ENCODE data around the gene ZBTB45.
"Not testable (repeated sequence)": the region's sequence is repeated elsewhere in the genome, so short reads cannot be mapped to it uniquely, and the experiment has no call there.

The ZBTB45 gene

GRCh38 chr19:58509731-58510083 lies 9.9 kb downstream of the ZBTB45 start:
- no peak for DNase-seq

GRCh38 chr19:58507602-58508223 lies 11.9 kb downstream of the ZBTB45 start:
- DNase-seq: not testable (repeated sequence)

DNA sequence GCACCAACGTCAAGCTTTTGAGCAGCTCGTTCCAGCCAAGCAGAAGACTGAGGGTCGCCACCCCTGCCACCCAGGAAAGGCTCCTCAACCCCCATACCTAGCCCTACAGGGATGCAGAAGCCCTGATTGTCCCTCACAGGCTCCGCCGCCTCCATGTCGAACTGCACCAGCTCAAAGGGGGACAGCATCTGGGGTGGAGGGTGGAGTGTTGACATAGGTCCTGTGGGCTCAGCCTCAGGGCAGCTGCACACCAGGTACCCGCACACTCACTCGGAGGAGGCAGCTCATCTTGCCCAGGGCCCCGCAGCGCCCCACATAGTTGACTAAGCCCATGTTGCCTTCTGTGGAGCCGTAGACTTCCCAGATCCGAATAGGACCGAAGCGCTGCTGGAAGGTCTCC lies 19.4 kb downstream of the ZBTB45 start:
- no peak for DNase-seq

DNA sequence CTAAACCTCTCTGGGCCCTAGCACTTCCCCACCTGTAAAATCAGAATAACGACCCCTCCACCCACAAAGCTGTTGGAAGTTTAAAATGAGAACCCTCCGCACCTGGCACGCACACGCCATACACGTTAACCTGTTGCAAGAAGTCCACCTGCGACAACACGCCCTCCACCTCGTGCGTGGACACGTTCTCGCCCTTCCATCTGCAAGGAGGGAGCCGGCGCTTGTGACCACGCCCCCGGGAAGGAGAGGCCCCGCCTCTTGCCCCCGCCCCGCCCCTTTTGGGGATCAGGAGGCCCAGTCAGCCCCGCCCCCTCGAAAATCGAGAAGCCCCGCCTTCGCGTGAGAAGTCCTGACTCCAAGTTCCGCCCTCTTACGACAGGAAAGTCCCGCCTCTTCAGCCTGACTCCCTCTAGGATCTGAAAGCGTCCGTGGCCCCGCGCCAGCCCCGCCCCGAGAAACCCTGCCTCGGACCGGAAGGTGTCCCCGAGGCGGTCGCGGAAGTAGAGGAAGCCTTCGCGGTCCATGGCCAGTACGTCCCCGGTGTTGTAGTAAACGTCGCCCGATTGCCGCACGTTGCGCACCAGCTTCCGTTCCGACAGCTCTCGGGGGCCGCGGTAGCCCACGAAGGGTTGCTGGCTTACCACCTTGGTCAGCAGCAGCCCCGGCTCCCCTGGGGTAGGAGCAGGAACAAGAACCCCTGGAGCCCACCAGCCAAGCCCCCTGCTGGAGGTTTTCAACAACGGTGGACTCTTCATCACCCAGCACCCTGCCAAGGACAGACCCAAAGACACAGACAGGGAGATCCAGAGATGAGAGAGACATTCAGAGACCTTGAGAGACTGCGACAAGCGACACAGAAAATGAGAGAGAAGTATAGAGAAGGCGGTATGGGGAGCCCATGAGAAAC lies 20.3 kb downstream of the ZBTB45 start:
- DNase-seq: peak; percentile 90

- no peak for DNase-seq
Observed at GRCh38 chr19:58498316-58499020, 21.1 kb downstream of the ZBTB45 start.

GRCh38 chr19:58497634-58498170 lies 21.9 kb downstream of the ZBTB45 start:
- DNase-seq: no peak

GRCh38 chr19:58492265-58492664 lies 27.3 kb downstream of the ZBTB45 start:
- DNase-seq: no peak

DNA sequence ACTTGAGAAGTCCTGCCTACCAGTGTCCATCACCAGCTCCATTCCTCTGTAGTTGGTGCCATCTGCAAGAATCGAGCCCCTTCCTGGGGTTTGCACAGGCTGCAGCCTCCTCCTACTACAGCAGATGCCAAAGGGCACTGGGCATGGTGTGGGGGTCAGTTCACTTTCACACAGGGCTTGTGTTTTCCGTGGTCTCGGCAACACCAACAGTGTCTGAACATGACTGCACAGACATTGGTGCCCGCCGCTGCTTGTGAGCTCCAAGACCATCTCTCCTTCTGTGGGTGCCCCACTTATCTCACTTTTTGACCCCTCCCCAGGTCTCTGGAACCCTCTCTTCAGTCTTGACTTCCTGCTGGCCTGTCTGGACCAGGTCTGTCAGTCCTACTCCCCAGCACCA lies 28.2 kb downstream of the ZBTB45 start:
- no peak for DNase-seq

- not testable (repeated sequence) for DNase-seq
Observed at GRCh38 chr19:58484349-58484748, 35.3 kb downstream of the ZBTB45 start.

DNA sequence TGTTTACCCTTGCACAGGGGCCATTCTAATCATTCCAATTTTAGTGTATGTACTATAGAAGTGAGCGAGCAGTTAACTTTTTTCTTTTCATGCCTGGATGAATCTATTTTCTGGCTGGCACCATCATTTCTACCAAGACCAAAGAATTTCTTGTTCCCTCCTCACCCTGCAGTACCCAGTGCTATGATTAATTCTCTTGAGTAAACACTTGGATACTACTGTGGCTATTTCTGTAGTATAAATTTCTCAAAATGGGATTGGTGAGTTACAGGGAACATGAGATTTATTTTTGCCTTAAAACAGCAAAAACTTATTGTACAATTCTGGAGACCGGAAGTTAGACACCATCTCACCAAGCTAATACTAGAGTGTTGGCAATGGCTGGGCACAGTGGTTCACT lies 35.8 kb downstream of the ZBTB45 start:
- no peak for DNase-seq

GRCh38 chr19:58482372-58482771 lies 37.2 kb downstream of the ZBTB45 start:
- DNase-seq: no peak

GRCh38 chr19:58480831-58481230 lies 38.8 kb downstream of the ZBTB45 start:
- no peak for DNase-seq

DNA sequence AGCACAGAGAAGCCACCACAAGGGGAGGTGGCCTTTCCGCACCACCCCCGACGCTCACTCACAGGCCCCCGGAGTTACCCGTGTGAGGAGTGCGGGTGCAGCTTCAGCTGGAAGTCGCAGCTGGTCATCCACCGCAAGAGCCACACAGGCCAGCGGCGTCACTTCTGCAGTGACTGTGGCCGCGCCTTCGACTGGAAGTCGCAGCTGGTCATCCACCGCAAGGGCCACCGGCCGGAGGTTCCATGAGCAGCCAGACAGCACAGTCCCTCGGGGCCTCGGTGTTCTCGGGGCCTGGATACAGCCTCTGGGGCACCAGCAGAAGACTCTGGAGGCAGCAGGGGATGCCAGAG lies 39.2 kb downstream of the ZBTB45 start:
- DNase-seq: no peak

GRCh38 chr19:58479736-58480480 lies 39.7 kb downstream of the ZBTB45 start:
- no peak for DNase-seq

GRCh38 chr19:58479303-58479702 lies 40.3 kb downstream of the ZBTB45 start:
- no peak for DNase-seq

GRCh38 chr19:58477871-58478270 lies 41.7 kb downstream of the ZBTB45 start:
- DNase-seq: no peak

- DNase-seq: no peak
Observed at GRCh38 chr19:58477130-58477529, 42.5 kb downstream of the ZBTB45 start.

GRCh38 chr19:58476498-58477015 lies 43.1 kb downstream of the ZBTB45 start:
- DNase-seq: no peak

GRCh38 chr19:58475714-58476497 lies 43.7 kb downstream of the ZBTB45 start, which contains the start of gene ZNF446:
Gene ZNF446 (plus strand): TSS chr19:58476352. CDS start chr19:58477219, 867 bp downstream.
- DNase-seq: peak; percentile 95

- no peak for DNase-seq
Observed at GRCh38 chr19:58474997-58475713, 44.5 kb downstream of the ZBTB45 start.
